SU-DHL-6 (cell line): ENCODE results near the gene BTBD1.

ENCODE experiments used
- H2AFZ ChIP-seq: fragments of 200-600 bp; sonication (generic); 2 replicates; pipeline ENCODE4 v1.6.1; 2014; ENCODE audit warnings: low read depth, mild to moderate bottlenecking, moderate library complexity, mixed read lengths, antibody characterized with exemption, low read length; ENCODE audit not compliant: severe bottlenecking
- H3F3A ChIP-seq: fragments of 200-600 bp; shearing (Covaris generic); 2 replicates; pipeline ENCODE4 v1.6.0; 2016; ENCODE audit warnings: antibody characterized with exemption, mild to moderate bottlenecking; ENCODE audit not compliant: insufficient read depth
- H3K27ac ChIP-seq: fragments of 200-600 bp; sonication (generic); 2 replicates; pipeline ENCODE4 v1.5.1; 2016; ENCODE audit warnings: low read depth, mild to moderate bottlenecking, low read length, moderate library complexity, mixed read lengths
- H3K27me3 ChIP-seq: fragments of 200-600 bp; sonication (generic), shearing (Covaris generic); 2 replicates; pipeline ENCODE4 v1.6.0; 2014; ENCODE audit warnings: mild to moderate bottlenecking, low read length
- H3K36me3 ChIP-seq: fragments of 200-600 bp; sonication (generic); 2 replicates; pipeline ENCODE4 v1.6.1; 2014; ENCODE audit warnings: mild to moderate bottlenecking, low read length, mixed read lengths
- H3K4me2 ChIP-seq: fragments of 300-600, 200-600 bp; shearing (Covaris generic), sonication (generic); 2 replicates; pipeline ENCODE4 v1.6.0; 2014; ENCODE audit warnings: low read length, low read depth, mild to moderate bottlenecking; ENCODE audit not compliant: poor library complexity, severe bottlenecking
- H3K4me3 ChIP-seq: fragments of 200-600 bp; sonication (generic); 2 replicates; pipeline ENCODE4 v1.5.1; 2014; ENCODE audit warnings: antibody characterized with exemption, low read length, mild to moderate bottlenecking, mixed read lengths; ENCODE audit not compliant: insufficient read depth, poor library complexity, severe bottlenecking
- H3K79me2 ChIP-seq: fragments of 200-600 bp; sonication (generic); 2 replicates; pipeline ENCODE4 v1.6.1; 2014; ENCODE audit warnings: mild to moderate bottlenecking, low read length, moderate library complexity; ENCODE audit not compliant: insufficient read depth
- H3K9ac ChIP-seq: fragments of 200-600 bp; sonication (generic); 2 replicates; pipeline ENCODE4 v1.7.0; 2014; ENCODE audit warnings: mild to moderate bottlenecking, low read length
- H3K9me2 ChIP-seq: fragments of 200-600 bp; sonication (generic); replicated peaks from 2 replicates; pipeline ENCODE4 v1.6.1; 2014; ENCODE audit warnings: low read length; ENCODE audit not compliant: insufficient read depth
- H3K9me3 ChIP-seq: fragments of 200-600 bp; sonication (generic); 2 replicates; pipeline ENCODE4 v1.6.1; 2014; ENCODE audit warnings: low read length, mixed read lengths; ENCODE audit not compliant: insufficient read depth
- H4K20me1 ChIP-seq: fragments of 200-600 bp; sonication (generic); 2 replicates; pipeline ENCODE4 v1.6.1; 2014; ENCODE audit warnings: low read depth, mild to moderate bottlenecking, antibody characterized with exemption, low read length, moderate library complexity, mixed read lengths
- EZH2phosphoT487 ChIP-seq: fragments of 200-600 bp; sonication (generic), shearing (Covaris generic); conservative IDR thresholded peaks from 2 replicates; pipeline ENCODE4 v1.6.1; 2018; ENCODE audit warnings: mild to moderate bottlenecking, antibody characterized with exemption, low read length, moderate library complexity, mixed read lengths
- TF ChIP-seq, protein P1 (sequence below): fragments of 200-600 bp; sonication (generic); IDR thresholded peaks from one replicate; pipeline ENCODE4 v1.5.1; 2017; ENCODE audit warnings: antibody characterized with exemption, mild to moderate bottlenecking, low read length, moderate library complexity; ENCODE audit not compliant: insufficient read depth, poor library complexity, severe bottlenecking

The BTBD1 gene

DNA sequence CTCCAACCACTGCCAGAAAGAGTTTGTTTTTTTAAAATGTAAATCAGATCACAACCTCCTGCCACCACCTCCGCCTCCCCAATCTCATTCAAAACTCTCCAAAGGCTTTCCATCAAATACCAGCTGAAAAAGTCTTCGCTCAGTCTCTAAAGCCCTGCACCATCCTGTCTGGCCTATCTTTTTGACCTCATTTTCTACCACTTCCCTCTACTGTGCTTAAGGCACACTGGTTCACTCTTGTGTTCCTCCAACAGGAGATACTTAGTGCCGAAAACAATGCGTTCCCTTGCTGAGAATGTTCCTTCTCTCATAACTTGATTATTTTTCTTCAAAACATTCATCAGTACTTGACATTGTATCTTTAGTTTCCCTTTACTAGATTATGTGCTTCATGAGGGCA is 3.5 kb downstream of the BTBD1 start:
- Histone ChIP-seq H3K9me3 (no peaks in the 10 kb centered on the region), H3K9ac (peak overlapping the region; percentile 98; the same call in 1 of the 2 replicates), H3K4me3 (peak overlapping the region; percentile 97), H3K79me2 (peaks cover 85% of the 10 kb centered on the region), H3F3A (peaks cover 5% of the 10 kb centered on the region; the same call in 1 of the 2 replicates), H3K27me3 (no peaks in the 10 kb centered on the region), H3K9me2 (no peaks in the 10 kb centered on the region), H3K4me2 (peak overlapping the region; percentile 89), H2AFZ (no peak overlapping the region), H4K20me1 (peaks cover 46% of the 10 kb centered on the region), H3K27ac (peak overlapping the region; percentile 8; the same call in 1 of the 2 replicates), H3K36me3 (peaks cover 4% of the 10 kb centered on the region; the same call in 1 of the 2 replicates)
- TF ChIP-seq EZH2phosphoT487: no peak
- TF ChIP-seq, protein P1, sequence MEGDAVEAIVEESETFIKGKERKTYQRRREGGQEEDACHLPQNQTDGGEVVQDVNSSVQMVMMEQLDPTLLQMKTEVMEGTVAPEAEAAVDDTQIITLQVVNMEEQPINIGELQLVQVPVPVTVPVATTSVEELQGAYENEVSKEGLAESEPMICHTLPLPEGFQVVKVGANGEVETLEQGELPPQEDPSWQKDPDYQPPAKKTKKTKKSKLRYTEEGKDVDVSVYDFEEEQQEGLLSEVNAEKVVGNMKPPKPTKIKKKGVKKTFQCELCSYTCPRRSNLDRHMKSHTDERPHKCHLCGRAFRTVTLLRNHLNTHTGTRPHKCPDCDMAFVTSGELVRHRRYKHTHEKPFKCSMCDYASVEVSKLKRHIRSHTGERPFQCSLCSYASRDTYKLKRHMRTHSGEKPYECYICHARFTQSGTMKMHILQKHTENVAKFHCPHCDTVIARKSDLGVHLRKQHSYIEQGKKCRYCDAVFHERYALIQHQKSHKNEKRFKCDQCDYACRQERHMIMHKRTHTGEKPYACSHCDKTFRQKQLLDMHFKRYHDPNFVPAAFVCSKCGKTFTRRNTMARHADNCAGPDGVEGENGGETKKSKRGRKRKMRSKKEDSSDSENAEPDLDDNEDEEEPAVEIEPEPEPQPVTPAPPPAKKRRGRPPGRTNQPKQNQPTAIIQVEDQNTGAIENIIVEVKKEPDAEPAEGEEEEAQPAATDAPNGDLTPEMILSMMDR: no peak

DNA sequence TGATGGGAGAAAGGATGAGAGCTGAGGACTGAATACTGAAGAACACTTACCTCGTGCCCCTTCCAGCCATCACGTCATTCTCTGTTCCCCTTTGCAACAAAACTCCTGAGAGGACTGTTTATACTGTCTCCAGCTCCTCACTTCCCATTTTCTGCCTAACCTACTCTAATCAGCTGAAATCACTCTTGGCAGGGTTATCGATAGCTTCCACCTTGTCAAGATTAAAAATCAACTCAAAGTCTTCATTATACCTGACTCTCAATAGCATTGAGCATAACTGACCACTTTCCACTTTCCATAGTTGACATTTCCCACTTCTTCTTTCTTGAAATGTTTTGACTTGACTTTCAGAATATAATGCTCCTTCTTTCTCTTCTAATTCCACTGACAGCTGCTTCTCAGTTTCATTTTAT is 4.3 kb downstream of the BTBD1 start:
- H3F3A ChIP-seq: peaks cover 5% of the 10 kb centered on the region; the same call in 1 of the 2 replicates
- TF ChIP-seq EZH2phosphoT487: no peak
- TF ChIP-seq, protein P1: no peak
- H3K9ac ChIP-seq: 0 out of 2 replicates have a peak overlapping the region, but pooled peaks have one; percentile 98
- no peak overlapping the region for H2AFZ ChIP-seq
- H3K9me2 ChIP-seq: no peaks in the 10 kb centered on the region
- H4K20me1 ChIP-seq: peaks cover 50% of the 10 kb centered on the region
- H3K27ac ChIP-seq: 0 out of 2 replicates have a peak overlapping the region, but pooled peaks have one; percentile 8
- peaks cover 4% of the 10 kb centered on the region; the same call in 1 of the 2 replicates for H3K36me3 ChIP-seq
- H3K79me2 ChIP-seq: peaks cover 92% of the 10 kb centered on the region
- no peak overlapping the region for H3K4me3 ChIP-seq
- H3K4me2 ChIP-seq: peak overlapping the region; percentile 89
- H3K27me3 ChIP-seq: no peaks in the 10 kb centered on the region
- H3K9me3 ChIP-seq: no peaks in the 10 kb centered on the region

DNA sequence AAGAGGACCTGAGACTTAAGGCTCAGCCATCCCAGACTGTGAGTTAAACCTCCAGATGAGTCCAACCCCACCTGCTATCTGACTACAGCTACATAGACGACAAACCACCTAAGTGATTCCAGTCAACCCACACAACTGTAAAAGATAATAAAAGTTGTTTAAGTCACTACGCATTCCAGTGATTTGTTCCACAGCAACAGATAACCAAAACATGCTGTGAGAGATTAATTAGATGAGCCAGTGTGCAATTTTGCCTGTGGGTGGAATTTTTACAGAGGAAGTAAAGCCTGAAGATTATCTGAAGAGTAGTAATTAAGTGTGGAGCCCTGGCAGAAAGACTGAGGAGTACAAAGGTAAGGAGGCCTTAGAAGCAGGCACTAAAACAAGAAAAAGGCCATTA is 5.4 kb downstream of the BTBD1 start:
- no peak for TF ChIP-seq EZH2phosphoT487
- TF ChIP-seq, protein P1: no peak
- Histone ChIP-seq H3F3A (peaks cover 5% of the 10 kb centered on the region; the same call in 1 of the 2 replicates), H3K4me2 (no peak overlapping the region), H3K36me3 (peaks cover 4% of the 10 kb centered on the region; the same call in 1 of the 2 replicates), H3K9me3 (no peaks in the 10 kb centered on the region), H3K79me2 (peaks cover 100% of the 10 kb centered on the region), H3K27me3 (no peaks in the 10 kb centered on the region), H3K27ac (no peak overlapping the region), H3K4me3 (no peak overlapping the region), H3K9ac (no peak overlapping the region), H2AFZ (no peak overlapping the region), H4K20me1 (peaks cover 57% of the 10 kb centered on the region), H3K9me2 (no peaks in the 10 kb centered on the region)
